ENCODE measurements around the gene KIF1A. TPM values are rescaled to one million over a fixed set of nuclear protein-coding genes. Genes with fewer than 3 reads are reported as not detected.

The KIF1A gene
- total RNA-seq, 4 donors from 2014 or later = 0.19 to 0.60 TPM; not detected in 2

DNA sequence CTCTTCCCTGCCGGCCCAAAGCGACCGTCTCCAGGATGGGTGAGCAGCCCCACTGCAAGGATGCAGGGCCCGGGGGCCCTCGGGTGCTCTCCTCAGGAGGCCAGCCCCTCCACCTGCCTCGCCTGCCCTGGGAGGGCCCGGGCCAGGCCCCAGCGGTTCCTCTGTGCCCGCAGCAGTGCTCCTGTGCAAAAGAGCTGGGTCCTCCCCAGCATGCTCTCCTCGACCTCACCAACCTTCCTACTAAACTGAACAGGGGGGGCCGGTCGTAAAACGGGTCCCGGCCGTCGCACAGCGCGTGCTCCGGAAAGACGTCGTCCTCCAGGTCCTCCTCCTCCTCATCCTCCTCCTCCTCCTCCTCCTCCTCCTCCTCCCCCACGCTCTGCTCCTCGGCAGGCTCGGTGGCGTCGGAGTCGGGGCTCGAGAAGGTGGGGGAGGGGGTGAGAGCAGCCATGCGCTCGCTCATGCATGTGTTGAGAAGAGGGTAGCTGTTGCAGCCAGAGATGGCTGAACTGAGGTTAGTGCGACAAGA is 62.9 kb downstream of the KIF1A start:
- no peak for DNase-seq (ENCODE audit: low spot score)
- ATAC-seq (ENCODE audit: low FRiP score) = no peak

DNA sequence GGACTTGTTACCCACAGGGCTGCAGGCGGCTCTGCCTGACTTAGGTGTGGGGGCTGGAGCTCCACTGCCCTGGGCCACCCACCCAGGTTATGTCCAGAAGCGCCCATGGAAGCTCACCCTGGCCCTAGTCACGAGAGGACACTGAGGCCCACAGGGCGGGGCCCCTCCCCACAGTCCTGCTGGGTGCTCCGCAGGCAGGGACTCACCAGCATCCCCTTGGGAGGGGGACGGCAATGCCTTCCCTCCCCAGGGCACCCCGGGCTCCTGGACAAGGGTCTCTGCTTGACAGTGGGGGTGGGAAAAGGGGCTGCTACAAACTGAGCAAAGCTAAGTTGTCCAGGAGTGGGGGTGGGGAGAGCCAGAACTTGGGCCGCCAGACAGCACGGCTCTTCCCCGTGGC is 67.8 kb downstream of the KIF1A start:
- TF ChIP-seq, protein P1, sequence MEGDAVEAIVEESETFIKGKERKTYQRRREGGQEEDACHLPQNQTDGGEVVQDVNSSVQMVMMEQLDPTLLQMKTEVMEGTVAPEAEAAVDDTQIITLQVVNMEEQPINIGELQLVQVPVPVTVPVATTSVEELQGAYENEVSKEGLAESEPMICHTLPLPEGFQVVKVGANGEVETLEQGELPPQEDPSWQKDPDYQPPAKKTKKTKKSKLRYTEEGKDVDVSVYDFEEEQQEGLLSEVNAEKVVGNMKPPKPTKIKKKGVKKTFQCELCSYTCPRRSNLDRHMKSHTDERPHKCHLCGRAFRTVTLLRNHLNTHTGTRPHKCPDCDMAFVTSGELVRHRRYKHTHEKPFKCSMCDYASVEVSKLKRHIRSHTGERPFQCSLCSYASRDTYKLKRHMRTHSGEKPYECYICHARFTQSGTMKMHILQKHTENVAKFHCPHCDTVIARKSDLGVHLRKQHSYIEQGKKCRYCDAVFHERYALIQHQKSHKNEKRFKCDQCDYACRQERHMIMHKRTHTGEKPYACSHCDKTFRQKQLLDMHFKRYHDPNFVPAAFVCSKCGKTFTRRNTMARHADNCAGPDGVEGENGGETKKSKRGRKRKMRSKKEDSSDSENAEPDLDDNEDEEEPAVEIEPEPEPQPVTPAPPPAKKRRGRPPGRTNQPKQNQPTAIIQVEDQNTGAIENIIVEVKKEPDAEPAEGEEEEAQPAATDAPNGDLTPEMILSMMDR (IDR thresholded peaks at IDR 0.05) = no peak
- ATAC-seq (ENCODE audit: low FRiP score) (no peak), DNase-seq (ENCODE audit: low spot score) (no peak)

More for the DNA sequence above, 62.9 kb downstream of the KIF1A start:
- TF ChIP-seq, protein P1 (IDR thresholded peaks at IDR 0.05) = no peak

DNA sequence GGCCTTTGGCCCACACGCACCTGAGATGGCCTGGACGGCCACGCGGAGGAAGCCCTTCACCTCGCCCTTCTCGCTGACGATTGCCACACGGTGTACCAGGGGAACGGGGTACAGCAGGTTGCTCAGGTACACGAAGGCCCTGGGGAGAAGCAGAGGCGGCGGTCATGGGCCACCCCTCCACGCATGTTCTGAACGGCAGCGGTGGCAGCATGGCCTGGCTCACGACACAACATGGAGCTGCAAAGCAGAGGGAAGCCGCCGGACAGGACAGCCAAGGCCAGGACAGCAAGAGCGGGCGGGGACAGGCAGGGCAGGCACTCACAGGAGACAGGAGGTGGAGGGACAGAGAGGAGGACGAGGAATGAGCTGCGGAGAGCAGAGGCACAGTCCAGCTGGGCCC is 69.6 kb downstream of the KIF1A start:
- ATAC-seq (ENCODE audit: low FRiP score) = no peak
- TF ChIP-seq, protein P1 (IDR thresholded peaks at IDR 0.05) = no peak
- DNase-seq (ENCODE audit: low spot score) = no peak

DNA sequence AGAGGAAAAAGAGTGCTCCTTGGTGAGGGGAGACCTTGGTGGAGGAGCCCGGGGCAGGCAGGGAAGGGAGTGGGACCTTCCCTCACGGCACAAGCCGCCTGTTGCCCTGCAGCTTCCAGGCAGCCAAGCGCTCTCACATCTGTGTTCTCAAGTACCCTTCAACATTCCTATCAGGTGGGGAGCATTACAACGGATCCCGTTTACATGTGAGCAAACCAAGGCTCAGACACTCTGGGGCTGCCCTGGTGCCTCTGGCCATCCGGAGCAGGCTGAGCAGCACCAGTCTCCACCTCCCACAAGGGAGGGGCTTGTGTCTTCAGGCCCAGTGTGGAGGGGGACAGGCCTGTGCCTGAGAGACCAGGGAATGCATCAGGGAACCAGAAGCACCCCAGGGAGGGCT is 70.5 kb downstream of the KIF1A start:
- TF ChIP-seq, protein P1 (IDR thresholded peaks at IDR 0.05) = no peak
- ATAC-seq (ENCODE audit: low FRiP score) (no peak), DNase-seq (ENCODE audit: low spot score) (no peak)

DNA sequence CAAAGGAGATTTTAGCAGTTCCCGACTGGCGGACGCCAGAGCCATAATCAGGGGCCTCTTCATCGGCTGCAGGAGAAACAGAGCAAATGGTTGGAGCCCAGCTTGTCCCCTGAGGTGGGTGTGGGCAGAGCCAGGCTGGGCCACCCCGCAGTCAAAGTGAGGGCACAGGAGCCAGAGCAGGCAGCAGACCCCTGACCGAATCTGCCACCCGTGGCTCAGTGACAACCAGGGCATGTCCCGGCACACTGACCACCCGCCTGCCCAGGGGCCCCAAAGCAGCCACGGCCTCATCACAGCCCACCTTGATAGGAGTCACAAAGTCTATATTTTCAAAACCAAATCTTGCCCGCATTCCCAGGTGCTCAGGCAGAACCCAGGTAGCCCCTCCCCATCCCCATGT is 72.8 kb downstream of the KIF1A start:
- DNase-seq (ENCODE audit: low spot score) (no peak), ATAC-seq (ENCODE audit: low FRiP score) (no peak)
- TF ChIP-seq, protein P1 (IDR thresholded peaks at IDR 0.05) = no peak

DNA sequence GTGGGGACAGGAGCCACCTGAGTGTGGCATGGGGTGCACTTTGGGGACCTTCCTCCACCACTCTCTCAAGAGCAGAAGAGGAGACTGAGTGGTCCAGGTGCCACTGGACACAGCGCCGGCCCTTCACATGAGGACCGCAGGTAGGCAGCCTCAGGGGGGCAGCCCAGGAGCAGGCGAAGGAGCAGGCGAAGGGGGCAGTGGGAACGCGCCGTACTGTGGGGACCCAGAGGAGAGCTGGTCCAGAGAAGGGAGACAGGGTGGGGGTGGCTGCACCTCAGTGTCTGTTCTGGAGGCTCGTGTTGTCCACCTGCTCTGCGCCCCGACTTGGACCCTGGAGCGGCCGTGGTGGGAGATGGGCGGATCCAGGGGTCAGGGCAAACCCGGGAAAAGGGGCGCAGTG is 73.3 kb downstream of the KIF1A start:
- ATAC-seq (ENCODE audit: low FRiP score) = no peak
- TF ChIP-seq, protein P1 (IDR thresholded peaks at IDR 0.05) = no peak

DNA sequence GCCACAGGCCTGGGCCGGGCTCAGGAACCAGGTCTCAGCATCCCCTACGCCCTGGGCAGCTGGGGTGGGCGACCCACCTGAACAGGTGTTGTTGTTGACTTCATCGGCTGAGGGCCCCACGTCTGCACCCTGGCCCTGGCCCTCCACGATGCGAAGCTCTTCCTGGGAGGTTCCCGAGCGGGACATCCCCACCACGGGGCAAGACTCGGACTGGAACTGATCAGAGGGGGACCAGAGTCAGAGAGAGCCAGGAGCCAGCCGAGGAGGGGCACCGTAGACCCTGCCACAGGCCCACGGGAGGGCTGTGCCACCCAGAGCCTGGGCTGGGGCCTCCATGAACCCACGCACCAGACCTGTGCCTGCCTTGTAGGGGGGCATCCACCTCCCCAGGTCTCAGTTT is 74.1 kb downstream of the KIF1A start:
- ATAC-seq (ENCODE audit: low FRiP score) (no peak), DNase-seq (ENCODE audit: low spot score) (no peak)
- TF ChIP-seq, protein P1 (IDR thresholded peaks at IDR 0.05) = no peak

More for the DNA sequence above, 73.3 kb downstream of the KIF1A start:
- DNase-seq (ENCODE audit: low spot score) = no peak

Data from omental fat pad (tissue), 4 donors.